NCI-H2171 treated with DMSO at 0.1 percent for 48 hours (cell line): Measurements from ENCODE around the gene PEMT.

Experiments
- DNase-seq: peaks from one replicate; lab custom pipeline; 2025; lab: John Stamatoyannopoulos, UW

The PEMT gene

DNA sequence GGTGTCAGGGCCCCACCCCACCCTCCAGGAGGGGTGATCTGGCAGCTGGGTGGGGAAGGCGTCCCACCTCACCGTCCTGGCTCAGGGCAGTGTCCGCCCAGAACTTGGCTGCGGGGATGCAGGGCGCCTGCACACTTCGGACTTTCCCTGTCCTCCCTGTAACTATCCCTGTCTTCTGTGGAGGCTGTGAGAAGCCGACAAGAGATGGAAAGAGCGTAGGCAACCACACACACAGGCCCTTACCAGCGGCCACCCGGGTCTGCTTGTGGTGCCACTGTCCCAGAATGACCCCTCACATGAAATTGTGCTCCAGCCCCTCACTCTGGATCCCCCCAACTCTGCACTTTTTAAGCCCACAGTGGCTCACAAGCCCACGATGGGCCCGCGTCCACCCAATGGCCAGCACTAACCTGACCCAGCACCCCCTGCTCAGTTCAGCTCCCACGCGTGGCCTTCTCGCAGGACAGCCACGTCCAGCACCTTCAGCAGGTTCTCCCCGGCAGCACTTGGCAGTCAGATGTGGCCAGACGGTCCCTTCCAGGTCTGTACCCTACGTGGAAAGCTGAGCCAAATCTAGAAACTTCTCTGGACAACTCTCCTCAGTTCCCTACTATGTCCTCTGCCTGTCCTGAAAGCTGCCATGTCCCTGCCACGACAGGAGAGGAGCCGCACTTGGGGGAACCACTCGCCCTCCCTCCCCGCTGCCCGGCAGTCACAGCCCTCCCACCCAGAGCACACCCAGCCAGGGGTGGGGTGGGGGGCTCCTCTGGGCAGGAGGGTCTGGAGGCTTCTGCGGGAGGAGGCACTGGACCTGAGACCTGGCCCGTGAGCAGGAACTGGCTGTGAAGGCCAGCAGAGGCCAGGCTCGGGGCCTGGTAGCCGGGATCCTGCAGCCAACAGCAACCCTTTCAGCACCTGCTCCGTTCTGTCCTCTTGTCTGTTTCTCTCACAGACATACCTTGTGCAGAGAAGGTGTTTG lies 38.0 kb downstream of the PEMT start:
- DNase-seq: no peak

- no peak for DNase-seq
Measured at GRCh38 chr17:17552351-17553216, 38.9 kb downstream of the PEMT start.

GRCh38 chr17:17551361-17551760 lies 40.1 kb downstream of the PEMT start:
- DNase-seq: no peak

DNA sequence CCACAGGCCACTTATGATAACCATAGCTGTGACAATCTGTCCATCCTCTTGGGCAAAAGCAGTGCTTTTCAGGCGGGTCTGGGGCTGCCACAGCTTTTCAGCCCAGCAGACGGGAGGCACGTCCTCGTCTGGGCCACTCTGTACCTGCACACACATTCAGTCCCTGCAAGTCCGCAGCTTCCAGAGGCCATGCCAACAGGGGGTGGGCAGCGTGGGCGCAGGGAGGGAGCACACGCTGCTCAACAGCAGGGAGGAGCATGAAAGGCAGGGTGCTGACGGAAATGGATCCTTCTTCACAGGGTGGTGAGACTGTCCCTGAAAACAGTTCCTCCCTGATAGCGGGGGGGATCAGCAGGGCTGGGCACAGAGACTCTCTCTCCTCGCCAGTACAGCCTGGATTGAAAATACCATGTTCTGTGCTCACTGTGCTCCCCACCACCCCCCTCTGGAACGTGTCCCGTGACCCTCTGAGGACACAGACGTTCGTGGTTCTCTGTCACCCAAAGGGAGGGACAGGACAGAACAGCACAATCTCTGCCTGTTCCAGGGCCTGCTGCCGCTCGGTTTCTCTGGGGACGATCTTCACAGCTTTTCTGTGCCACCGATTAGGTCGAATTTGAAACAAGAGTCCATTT lies 41.7 kb downstream of the PEMT start:
- no peak for DNase-seq

DNA sequence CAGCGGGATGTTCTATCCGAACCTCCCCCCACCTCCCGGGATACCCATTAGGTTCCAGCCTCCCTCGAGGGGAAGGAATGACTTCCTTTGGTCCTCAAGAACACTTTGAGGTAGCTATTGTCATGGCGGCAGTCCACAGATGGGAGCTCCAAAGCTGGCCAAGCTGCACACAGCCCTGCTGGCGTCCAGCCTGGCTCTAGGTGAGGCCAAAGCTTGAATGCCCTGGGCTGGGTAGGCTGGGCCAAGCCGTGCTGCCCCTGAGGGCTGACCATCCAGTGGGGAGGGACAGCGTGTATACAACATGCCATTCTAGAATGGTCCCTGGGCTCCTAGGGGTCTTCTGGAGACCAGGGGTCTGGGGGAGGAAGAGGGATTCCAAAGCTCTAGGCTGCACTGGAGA lies 43.5 kb downstream of the PEMT start:
- no peak for DNase-seq

DNA sequence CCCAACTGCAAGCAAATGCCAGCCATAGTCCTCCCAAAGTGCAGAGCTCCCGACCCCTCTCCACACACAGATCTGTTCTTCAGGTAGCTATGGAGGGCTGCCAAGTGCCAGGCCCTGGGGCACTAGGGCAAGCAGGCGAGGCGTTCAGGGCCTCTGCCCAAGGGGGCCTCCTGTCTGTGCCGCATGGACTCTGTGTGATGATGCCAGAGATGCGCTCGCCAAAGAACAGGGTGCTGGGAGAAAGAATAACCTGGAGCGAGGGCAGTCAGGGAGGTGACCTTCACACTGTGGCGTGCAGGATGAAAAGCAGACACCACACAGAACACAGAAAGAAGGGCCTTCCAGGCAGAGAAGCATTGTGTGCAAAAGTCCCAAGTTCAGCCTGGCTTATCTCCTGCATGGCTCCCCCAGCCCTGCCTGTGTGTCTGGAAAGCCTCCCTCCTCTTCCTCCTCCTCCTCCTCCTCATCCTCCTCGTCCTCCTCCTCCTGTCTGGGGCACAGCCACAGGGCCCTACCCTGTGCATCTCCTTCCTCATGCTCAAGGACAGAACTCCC lies 44.2 kb downstream of the PEMT start:
- no peak for DNase-seq

GRCh38 chr17:17546399-17547185 lies 44.9 kb downstream of the PEMT start:
- DNase-seq: no peak

- DNase-seq: no peak
Measured at GRCh38 chr17:17545984-17546383, 45.5 kb downstream of the PEMT start.

DNA sequence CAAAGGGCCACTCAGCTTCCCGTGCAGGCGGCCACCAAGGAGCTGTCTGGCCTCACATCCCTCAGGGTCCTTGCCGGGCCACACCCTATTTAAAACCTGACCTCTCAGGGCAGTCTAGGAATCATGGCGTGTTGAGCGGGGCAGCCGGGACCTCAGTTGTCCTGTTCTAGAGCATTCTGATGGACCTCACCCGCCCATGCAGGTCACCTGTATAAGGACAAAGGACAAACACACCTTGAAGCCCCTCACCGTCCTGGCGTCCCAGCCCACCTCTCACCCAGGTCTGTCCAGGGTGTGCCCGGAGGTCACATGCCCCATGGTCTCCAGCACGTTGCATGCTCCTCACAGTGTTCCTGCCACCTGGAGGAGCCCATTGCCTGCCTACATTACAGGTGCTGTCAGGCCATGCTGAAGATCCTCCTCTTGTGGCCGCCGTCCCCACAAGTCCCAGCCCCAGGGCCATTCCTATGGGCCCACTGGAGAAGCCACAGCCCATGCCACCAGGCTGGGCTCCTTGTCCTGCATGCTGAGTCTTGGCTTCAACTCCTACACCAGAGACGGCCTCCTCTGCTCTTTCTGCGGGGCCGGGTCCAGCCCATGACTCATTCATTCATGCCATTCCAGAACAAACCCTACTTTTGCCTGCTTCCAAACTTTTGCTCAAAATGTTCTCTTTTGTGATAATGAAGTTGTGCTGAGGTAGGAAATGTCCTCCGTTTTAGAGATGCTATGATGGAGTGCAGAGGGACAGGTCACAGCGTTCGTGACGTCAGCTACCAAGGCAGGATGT lies 46.3 kb downstream of the PEMT start:
- no peak for DNase-seq

- no peak for DNase-seq
Measured at GRCh38 chr17:17542906-17543635, 48.4 kb downstream of the PEMT start.

- no peak for DNase-seq
Measured at GRCh38 chr17:17541640-17542001, 49.9 kb downstream of the PEMT start.

DNA sequence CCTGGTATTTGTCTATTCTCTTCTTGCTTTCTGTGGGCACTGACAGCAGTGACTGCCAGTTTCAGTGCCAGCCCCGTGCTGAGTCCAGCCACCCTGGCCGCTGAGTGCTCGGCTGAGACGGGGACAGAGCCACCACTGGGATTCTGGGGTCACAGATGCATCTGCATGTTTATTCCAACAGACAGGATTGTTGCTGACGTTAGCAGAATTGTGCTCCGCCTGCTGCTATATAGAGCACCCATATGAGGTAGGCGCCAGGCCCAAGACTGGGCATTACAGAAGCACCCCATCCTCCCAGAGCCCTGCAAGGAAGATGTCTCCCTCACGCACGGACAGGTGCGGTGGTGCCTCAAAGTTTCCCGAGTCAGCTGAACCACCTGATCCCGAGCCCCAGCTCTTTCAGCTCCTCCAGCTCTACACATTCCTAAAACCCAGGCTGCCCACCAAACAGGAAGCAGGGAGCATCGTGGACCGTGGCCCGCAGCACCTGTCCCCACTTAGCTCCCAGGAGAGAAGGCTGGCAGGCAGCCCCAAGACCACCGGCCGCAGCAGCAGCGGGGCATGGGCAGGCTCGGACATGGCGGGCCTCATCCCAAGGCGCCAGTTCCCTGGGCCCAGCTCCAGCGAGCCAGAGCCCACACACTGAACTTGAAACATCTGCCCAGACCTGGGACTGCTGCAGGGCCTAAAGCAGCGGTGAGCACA lies 50.4 kb downstream of the PEMT start:
- DNase-seq: no peak

GRCh38 chr17:17540278-17540906 lies 51.1 kb downstream of the PEMT start:
- DNase-seq: peak; percentile 66

GRCh38 chr17:17539591-17539990 lies 51.9 kb downstream of the PEMT start:
- no peak for DNase-seq

GRCh38 chr17:17538417-17539391 lies 52.8 kb downstream of the PEMT start:
- DNase-seq: peak; percentile 63

- DNase-seq: no peak
Measured at GRCh38 chr17:17537311-17538099, 54.0 kb downstream of the PEMT start.

DNA sequence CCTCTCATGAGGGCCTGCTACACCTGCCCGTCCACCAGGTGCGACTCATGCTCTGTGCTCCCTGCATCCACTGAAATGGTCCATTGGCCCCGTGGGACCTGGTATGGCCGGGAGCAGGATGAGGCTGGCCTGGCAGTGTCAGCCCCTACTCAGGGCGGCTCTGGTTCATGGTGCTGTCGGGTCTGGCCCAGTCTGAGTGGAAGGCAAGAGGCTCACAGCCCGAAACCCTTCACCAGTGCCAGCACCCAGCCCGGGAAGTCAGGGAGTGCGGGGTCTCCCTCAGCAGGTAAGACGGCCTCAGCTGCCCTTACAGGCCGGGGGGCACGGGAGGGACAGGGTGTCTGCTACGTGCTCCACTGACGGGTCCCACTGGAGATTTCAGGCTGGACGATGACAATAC lies 54.8 kb downstream of the PEMT start:
- DNase-seq: no peak
